PFSK-1 (cell line): ENCODE data around the gene KLHL13.

ENCODE experiments used
- TAF1 ChIP-seq: IDR thresholded peaks from 2 replicates; pipeline ENCODE4 v1.6.1; 2012; ENCODE audit warnings: low read length, control low read depth, borderline replicate concordance; ENCODE audit not compliant: insufficient read depth
- TF ChIP-seq, protein P1 (sequence below), 2 experiments: IDR thresholded peaks; 2 replicates each; pipeline versions ENCODE4 v1.6.1 to v1.8.0; 2011 to 2012; ENCODE audit warnings: low read depth in 2 of 2, low read length in 2 of 2, control low read depth in 1 of 2, inconsistent platforms in 1 of 2, mild to moderate bottlenecking in 1 of 2, moderate library complexity in 1 of 2; ENCODE audit not compliant: insufficient read depth in 1 of 2

DNA sequence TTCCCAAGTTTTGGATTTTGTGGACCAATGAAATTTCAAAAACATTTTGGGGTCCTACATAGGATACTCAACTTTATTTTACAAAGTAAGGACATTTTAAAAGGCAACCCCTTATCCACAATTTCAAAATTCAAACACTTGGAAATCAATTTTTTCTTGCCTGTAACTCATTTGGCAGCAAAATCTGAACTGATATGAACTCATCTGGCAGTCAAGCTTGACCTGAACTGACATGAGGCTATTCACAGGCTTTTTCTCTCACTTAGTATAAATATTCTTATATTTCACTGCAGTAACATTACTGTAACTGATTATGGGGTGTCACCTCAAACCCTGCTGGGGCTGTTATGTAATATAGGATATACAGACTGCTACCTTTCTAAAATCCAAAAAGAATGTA lies 116.1 kb downstream of the KLHL13 start:
- TF ChIP-seq TAF1, result no peak
- TF ChIP-seq, protein P1, sequence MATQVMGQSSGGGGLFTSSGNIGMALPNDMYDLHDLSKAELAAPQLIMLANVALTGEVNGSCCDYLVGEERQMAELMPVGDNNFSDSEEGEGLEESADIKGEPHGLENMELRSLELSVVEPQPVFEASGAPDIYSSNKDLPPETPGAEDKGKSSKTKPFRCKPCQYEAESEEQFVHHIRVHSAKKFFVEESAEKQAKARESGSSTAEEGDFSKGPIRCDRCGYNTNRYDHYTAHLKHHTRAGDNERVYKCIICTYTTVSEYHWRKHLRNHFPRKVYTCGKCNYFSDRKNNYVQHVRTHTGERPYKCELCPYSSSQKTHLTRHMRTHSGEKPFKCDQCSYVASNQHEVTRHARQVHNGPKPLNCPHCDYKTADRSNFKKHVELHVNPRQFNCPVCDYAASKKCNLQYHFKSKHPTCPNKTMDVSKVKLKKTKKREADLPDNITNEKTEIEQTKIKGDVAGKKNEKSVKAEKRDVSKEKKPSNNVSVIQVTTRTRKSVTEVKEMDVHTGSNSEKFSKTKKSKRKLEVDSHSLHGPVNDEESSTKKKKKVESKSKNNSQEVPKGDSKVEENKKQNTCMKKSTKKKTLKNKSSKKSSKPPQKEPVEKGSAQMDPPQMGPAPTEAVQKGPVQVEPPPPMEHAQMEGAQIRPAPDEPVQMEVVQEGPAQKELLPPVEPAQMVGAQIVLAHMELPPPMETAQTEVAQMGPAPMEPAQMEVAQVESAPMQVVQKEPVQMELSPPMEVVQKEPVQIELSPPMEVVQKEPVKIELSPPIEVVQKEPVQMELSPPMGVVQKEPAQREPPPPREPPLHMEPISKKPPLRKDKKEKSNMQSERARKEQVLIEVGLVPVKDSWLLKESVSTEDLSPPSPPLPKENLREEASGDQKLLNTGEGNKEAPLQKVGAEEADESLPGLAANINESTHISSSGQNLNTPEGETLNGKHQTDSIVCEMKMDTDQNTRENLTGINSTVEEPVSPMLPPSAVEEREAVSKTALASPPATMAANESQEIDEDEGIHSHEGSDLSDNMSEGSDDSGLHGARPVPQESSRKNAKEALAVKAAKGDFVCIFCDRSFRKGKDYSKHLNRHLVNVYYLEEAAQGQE (IDR thresholded peaks at IDR 0.05; ENCODE audit: insufficient read depth in 1 of 2, low read depth in 2 of 2, low read length in 2 of 2), result no peak
